Measurements from ENCODE around the gene RO60. TPM values are rescaled to one million over a fixed set of nuclear protein-coding genes. Genes with fewer than 3 reads are reported as not detected.
"Not testable (repeated sequence)": the region's sequence is repeated elsewhere in the genome, so short reads cannot be mapped to it uniquely, and the experiment has no call there.

RO60 gene
- polyA plus RNA-seq (ENCODE audit: insufficient read depth in 1 of 5, insufficient read length in 5 of 5, low replicate concordance in 1 of 5) = 10 to 100 TPM; 30.3 to 51.8 (median 47.9) TPM
- long read RNA-seq, donor 1, full-length matches to known transcripts = 8 of 70 reads
- long read RNA-seq, donor 1, partial matches to known transcripts = 62 of 70 reads
- long read RNA-seq, donor 1, other reads (novel, unspliced or antisense) = 0 of 70 reads
- long read RNA-seq, donor 2, partial matches to known transcripts = 0 of 6 reads
- long read RNA-seq, donor 2, other reads (novel, unspliced or antisense) = 0 of 6 reads
- long read RNA-seq, donor 3, full-length matches to known transcripts = 6 of 54 reads
- long read RNA-seq, donor 3, partial matches to known transcripts = 48 of 54 reads
- long read RNA-seq, donor 3, other reads (novel, unspliced or antisense) = 0 of 54 reads
- long read RNA-seq, donor 4, full-length matches to known transcripts = 9 of 15 reads
- long read RNA-seq, donor 4, partial matches to known transcripts = 6 of 15 reads
- long read RNA-seq, donor 4, other reads (novel, unspliced or antisense) = 0 of 15 reads
- long read RNA-seq, donor 5, full-length matches to known transcripts = 8 of 67 reads
- long read RNA-seq, donor 5, partial matches to known transcripts = 59 of 67 reads
- long read RNA-seq, donor 5, other reads (novel, unspliced or antisense) = 0 of 67 reads
- long read RNA-seq, donor 6, full-length matches to known transcripts = 16 of 48 reads
- long read RNA-seq, donor 6, partial matches to known transcripts = 32 of 48 reads
- long read RNA-seq, donor 6, other reads (novel, unspliced or antisense) = 0 of 48 reads
- long read RNA-seq, donor 7, full-length matches to known transcripts = 9 of 38 reads
- long read RNA-seq, donor 7, partial matches to known transcripts = 29 of 38 reads
- long read RNA-seq, donor 7, other reads (novel, unspliced or antisense) = 0 of 38 reads
- long read RNA-seq, donor 8, partial matches to known transcripts = 0 of 1 reads
- long read RNA-seq, donor 8, other reads (novel, unspliced or antisense) = 0 of 1 reads

GRCh38 chr1:193059282-193060114 lies at the start of gene RO60, which contains the start of gene UCHL5:
Gene RO60, plus strand, starts transcription at chr1:193059612. Its CDS starts 9,443 bp downstream, at chr1:193069055.
Gene UCHL5, minus strand, starts transcription at chr1:193059360. Its CDS starts 100 bp downstream, at chr1:193059260.
- DNase-seq = peak; percentile 96 to 97

- no peak for DNase-seq
These were observed 48.0 kb upstream of the RO60 start for GRCh38 chr1:193011406-193011805.

DNA sequence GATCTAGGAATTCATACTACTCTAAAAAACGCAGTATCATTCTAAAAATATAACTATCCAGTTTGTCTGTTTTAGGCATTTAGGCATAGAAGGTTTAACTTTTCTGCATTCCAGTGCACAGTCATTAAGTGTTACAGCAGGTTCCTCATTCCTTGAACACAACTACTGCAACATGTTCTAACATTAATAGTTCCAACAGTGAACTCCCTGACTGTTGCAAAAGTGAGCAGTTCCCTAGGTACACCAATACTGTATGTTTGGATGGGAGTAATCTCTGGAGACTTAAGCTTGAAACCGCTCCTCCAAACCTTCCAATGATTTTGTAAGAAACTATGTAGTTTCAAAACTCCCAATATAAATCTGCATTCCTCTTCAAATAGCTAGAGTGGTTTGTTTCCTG lies 46.4 kb upstream of the RO60 start:
- DNase-seq = no peak

DNA sequence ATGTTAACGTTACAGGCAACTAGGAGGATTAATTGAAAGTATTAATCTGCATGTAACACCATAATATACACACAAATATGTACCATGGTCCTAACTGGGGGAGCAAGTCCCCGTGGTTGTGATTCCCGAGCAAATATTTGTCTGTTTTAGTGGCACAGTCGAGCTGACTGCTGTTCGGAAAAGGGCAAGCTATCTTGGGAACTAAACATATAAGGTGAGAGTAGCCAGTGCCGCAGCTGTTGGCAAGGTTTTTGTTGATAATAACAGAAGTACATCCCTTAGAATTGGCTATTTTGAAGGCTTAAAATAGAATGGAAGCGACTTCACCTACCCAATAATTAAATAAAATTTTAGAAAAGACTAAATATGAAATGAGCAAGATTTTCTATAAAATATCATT lies 45.7 kb upstream of the RO60 start:
- no peak for DNase-seq

DNA sequence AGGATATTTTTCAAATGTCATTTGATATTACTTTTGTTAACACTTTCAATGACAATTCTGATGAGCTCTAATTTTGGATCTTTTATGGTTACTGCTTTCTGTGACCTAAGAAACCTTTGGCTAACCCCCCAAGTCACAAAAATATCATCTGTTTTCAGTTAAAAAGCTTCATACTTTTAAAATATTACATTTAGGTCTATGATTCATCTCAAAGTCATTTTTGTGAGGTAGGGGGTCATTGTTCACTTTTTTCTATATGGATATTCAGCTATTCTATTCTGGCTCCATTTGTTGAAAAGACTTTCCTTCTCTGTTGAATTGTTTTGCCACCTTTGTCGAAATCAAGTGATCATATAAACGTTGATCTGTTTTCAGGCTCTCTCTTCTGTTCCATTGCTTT lies 45.0 kb upstream of the RO60 start:
- DNase-seq = no peak

- DNase-seq = no peak
These were observed 42.6 kb upstream of the RO60 start for GRCh38 chr1:193016788-193017187.

DNA sequence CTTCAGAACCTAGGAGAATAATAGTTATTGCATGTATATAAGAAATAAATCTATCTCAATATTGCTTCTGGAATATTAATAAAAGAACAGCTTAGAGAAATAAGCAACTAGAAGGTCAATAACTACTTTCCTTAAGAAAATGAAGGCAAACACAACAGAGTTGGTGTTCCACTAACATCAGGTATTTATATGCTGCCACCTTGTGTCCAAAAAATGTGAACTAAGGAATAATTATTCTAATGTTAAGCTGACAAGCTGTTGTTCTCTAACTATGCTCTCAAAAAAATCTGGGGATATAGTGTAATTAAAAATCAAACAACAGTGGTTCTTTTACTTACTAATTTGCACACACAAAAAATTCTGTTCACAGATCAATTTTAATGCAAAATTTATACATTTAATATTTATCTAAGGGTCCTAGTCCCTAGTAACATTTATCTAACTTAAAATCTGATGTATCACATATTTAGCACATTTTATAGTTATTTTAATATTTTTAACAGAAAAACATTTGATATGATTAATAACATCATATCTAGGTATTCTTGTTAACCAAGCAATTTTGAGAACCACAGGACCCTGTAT lies 39.9 kb upstream of the RO60 start:
- peak; percentile 37 to 55 for DNase-seq

DNA sequence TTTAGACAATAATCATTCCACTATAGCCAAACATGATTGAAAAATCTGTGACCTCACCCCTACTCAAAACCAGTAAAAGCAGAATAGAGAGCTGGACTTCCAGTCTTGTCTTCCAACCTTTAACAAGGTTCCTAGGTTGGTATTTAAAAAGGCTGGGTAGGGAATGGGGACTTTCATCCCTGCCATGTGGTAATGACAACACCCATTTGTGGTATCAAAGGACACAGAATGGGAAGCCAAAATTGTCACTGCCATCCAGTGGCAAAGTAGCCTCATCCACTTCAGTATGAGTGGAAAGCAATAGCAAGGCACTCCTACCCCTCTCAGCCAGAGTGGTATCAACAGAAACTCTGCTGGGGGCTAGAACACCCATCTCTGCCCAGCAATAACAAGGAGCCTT lies 34.2 kb upstream of the RO60 start:
- no peak for DNase-seq

- no peak for DNase-seq
These were observed 29.1 kb upstream of the RO60 start for GRCh38 chr1:193030280-193030679.

DNA sequence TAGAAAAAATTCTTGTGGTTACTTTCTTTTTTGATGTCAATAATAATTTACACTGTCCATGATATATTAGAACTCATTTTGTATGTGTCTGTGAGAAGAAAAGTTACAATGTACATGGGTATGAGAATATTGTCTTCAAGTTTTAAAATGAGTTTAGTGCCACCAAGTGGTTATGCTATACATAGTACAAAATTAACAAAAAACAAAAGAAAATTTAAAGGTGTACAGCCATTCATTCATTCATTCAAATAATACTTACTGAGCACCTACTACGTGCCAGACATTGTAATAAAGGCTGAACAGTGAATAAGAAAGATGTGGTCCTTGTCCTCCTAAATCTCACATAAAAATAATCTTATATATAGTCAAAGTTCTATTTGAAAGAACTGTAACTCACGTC lies 28.0 kb upstream of the RO60 start:
- no peak for DNase-seq

DNA sequence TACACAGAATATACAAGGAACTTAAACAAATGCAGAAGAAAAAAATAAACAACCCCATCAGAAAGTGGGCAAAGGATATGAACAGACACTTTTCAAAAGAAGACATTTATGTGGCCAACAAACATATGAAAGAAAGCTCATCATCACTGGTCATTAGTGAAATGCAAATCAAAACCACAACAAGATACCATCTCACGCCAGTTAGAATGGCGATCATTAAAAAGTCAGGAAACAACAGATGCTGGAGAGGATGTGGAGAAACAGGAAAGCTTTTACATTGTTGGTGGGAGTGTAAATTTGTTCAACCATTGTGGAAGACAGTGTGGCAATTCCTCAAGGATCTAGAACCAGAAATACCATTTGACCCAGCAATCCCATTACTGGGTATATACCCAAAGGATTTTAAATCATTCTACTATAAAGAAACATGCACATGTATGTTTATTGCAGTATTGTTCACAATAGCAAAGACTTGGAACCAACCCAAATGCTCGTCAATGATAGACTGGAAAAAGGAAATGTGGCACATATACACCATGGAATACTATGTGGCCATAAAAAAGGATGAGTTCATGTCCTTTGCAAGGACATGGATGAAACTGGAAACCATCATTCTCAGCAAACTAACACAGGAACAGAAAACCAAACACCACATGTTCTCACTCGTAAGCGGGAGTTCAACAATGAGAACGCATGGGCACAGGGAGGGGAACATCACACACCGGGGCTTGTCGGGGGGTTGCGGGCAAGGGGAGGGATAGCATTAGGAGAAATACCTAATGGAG lies 26.6 kb upstream of the RO60 start:
- DNase-seq = not testable (repeated sequence)

- no peak for DNase-seq
These were observed 25.8 kb upstream of the RO60 start for GRCh38 chr1:193033610-193034009.

- no peak for DNase-seq
These were observed 22.9 kb upstream of the RO60 start for GRCh38 chr1:193036337-193037047.

- DNase-seq = no peak
These were observed 19.4 kb upstream of the RO60 start for GRCh38 chr1:193040011-193040410.

- no peak for DNase-seq
These were observed 16.4 kb upstream of the RO60 start for GRCh38 chr1:193042766-193043691.

DNA sequence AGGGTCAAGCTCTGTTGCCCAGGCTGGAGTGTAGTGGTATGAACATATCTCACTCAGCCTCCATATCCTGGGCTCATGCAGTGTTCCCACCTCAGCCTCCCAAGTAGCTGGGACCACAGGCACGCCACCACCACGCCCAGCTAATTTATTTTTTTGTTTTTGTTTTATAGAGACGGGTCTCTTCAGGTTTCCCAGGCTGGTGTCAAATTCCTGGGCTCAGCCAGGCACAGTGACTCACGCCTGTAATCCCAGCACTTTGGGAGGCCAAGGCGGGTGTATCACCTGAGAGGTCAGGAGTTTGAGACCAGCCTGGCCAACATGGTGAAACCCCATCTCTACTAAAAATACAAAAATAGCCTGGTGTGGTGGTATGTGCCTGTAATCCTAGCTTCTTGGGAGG lies 10.5 kb upstream of the RO60 start:
- not testable (repeated sequence) for DNase-seq

- DNase-seq = no peak
These were observed 5.2 kb upstream of the RO60 start for GRCh38 chr1:193054169-193054675.

Data from right lung (tissue), 10 donors.